Measurements from ENCODE around the gene C1QTNF8. TPM values are rescaled to one million over a fixed set of nuclear protein-coding genes. Genes with fewer than 3 reads are reported as not detected.

The C1QTNF8 gene
- total RNA-seq, 4 donors from 2014 or later, result not detected

- H3K9me3 ChIP-seq, result no peaks in the 10 kb centered on the region
- 74 to 75% methylated on average over 19 of the region's 19 CpGs for WGBS, 2 donors
- TF ChIP-seq CTCF (IDR thresholded peaks at IDR 0.05), result no peak
- TF ChIP-seq POLR2A (IDR thresholded peaks at IDR 0.05), result no peak
- TF ChIP-seq EP300 (IDR thresholded peaks at IDR 0.05), result no peak
- H3K4me3 ChIP-seq, result no peak overlapping the region
- no peak for DNase-seq (ENCODE audit: low spot score in 2 of 2)
- H3K4me1 ChIP-seq, result no peaks in the 10 kb centered on the region
- H3K36me3 ChIP-seq, result no peaks in the 10 kb centered on the region
- H3K27ac ChIP-seq, result no peak overlapping the region
- H3K27me3 ChIP-seq, result peaks cover 0 to 61% of the 10 kb centered on the region in 2 donors
Measured at GRCh38 chr16:1142911-1143310, 46.9 kb upstream of the C1QTNF8 start.

GRCh38 chr16:1141716-1142115 is 45.7 kb upstream of the C1QTNF8 start:
- H3K27me3 ChIP-seq, result peaks cover 0 to 59% of the 10 kb centered on the region in 2 donors
- DNase-seq (ENCODE audit: low spot score in 2 of 2), result no peak
- no peak overlapping the region for H3K27ac ChIP-seq
- no peaks in the 10 kb centered on the region for H3K4me1 ChIP-seq
- no peaks in the 10 kb centered on the region for H3K36me3 ChIP-seq
- no peak overlapping the region for H3K4me3 ChIP-seq
- no peaks in the 10 kb centered on the region for H3K9me3 ChIP-seq
- 72 to 75% methylated on average over 4 to 6 of the region's 8 CpGs for WGBS, 2 donors
- TF ChIP-seq CTCF (IDR thresholded peaks at IDR 0.05) (no peak), EP300 (IDR thresholded peaks at IDR 0.05) (no peak), POLR2A (IDR thresholded peaks at IDR 0.05) (no peak)

GRCh38 chr16:1141191-1141590 is 45.1 kb upstream of the C1QTNF8 start:
- TF ChIP-seq CTCF (IDR thresholded peaks at IDR 0.05) (no peak), EP300 (IDR thresholded peaks at IDR 0.05) (no peak), POLR2A (IDR thresholded peaks at IDR 0.05) (no peak)
- H3K4me1 ChIP-seq, result no peaks in the 10 kb centered on the region
- no peak overlapping the region for H3K27ac ChIP-seq
- WGBS, 2 donors, result 34 to 50% methylated on average over 8 of the region's 8 CpGs
- H3K27me3 ChIP-seq, result peaks cover 0 to 55% of the 10 kb centered on the region in 2 donors
- H3K4me3 ChIP-seq, result no peak overlapping the region
- H3K36me3 ChIP-seq, result no peaks in the 10 kb centered on the region
- H3K9me3 ChIP-seq, result no peaks in the 10 kb centered on the region
- DNase-seq (ENCODE audit: low spot score in 2 of 2), result no peak

GRCh38 chr16:1140582-1141162 is 44.6 kb upstream of the C1QTNF8 start:
- Histone ChIP-seq H3K27me3 (peaks cover 0 to 50% of the 10 kb centered on the region in 2 donors), H3K27ac (no peak overlapping the region), H3K4me1 (no peaks in the 10 kb centered on the region), H3K9me3 (no peaks in the 10 kb centered on the region), H3K36me3 (no peaks in the 10 kb centered on the region), H3K4me3 (no peak overlapping the region)
- WGBS, 2 donors, result 70 to 80% methylated on average over 21 to 23 of the region's 23 CpGs
- DNase-seq (ENCODE audit: low spot score in 2 of 2), result no peak
- TF ChIP-seq POLR2A (IDR thresholded peaks at IDR 0.05) (no peak), EP300 (IDR thresholded peaks at IDR 0.05) (no peak), CTCF (IDR thresholded peaks at IDR 0.05) (no peak)

GRCh38 chr16:1137604-1138003 is 41.6 kb upstream of the C1QTNF8 start:
- no peaks in the 10 kb centered on the region for H3K36me3 ChIP-seq
- no peaks in the 10 kb centered on the region for H3K4me1 ChIP-seq
- H3K9me3 ChIP-seq, result no peaks in the 10 kb centered on the region
- no peak for TF ChIP-seq EP300 (IDR thresholded peaks at IDR 0.05)
- TF ChIP-seq POLR2A (IDR thresholded peaks at IDR 0.05), result no peak
- no peak for TF ChIP-seq CTCF (IDR thresholded peaks at IDR 0.05)
- H3K4me3 ChIP-seq, result no peak overlapping the region
- DNase-seq (ENCODE audit: low spot score in 2 of 2), result no peak
- H3K27me3 ChIP-seq, result peaks cover 0 to 38% of the 10 kb centered on the region in 2 donors
- 81 to 83% methylated on average over 24 of the region's 24 CpGs for WGBS, 2 donors
- H3K27ac ChIP-seq, result no peak overlapping the region
